ENCODE data around the gene TRIM52.
A peak's percentile ranks its signal among the peaks of the same experiment; 100 is the strongest.

The TRIM52 gene

DNA sequence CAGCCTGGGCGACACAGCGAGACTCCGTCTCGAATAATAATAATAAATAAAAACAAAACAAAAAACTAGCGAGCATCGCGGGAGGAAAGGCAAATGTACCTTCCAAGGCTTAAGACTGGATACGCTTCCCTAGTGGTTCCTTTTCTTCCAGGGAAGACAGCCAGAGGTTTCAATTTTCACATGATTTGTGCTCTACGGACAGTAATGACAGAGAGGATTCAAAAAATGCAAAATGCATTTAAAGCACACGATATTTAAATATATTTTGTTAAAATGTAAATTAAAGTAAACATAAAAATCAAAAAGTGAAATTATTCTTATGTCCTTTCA, 42.2 kb downstream of the TRIM52 start:
- Histone ChIP-seq H3K4me1 (ENCODE audit: control insufficient read depth, insufficient read depth, low read length) (no peaks in the 10 kb centered on the region), H3K4me3 (ENCODE audit: low read depth, low read length) (peak overlapping the region; percentile 40), H3K27ac (ENCODE audit: extremely low read depth, low read depth, low read length) (no peak overlapping the region), H3K36me3 (ENCODE audit: control insufficient read depth in 2 of 2, insufficient read depth in 1 of 2, low read length in 2 of 2) (no peaks in the 10 kb centered on the region), H3K9me3 (ENCODE audit: control insufficient read depth, insufficient read depth, low read depth, low read length) (no peaks in the 10 kb centered on the region)
- TF ChIP-seq ZBTB26 (tag by site-specific recombination; optimal IDR thresholded peaks at IDR 0.05) (peak; percentile 13), ZNF664 (tag by site-specific recombination; IDR thresholded peaks at IDR 0.05) (0 out of 2 replicates have a peak, but pooled peaks have one; percentile 5), OVOL3 (tag by site-specific recombination; IDR thresholded peaks at IDR 0.05) (no peak), PRDM1 (tag by site-specific recombination; IDR thresholded peaks at IDR 0.05) (peak; percentile 53; the same call in 1 of the 2 replicates), ZNF239 (tag by site-specific recombination; IDR thresholded peaks at IDR 0.05) (no peak), ZNF280D (tag by site-specific recombination; IDR thresholded peaks at IDR 0.05) (peak; percentile 91; the same call in 1 of the 2 replicates), ZNF596 (tag by site-specific recombination; IDR thresholded peaks at IDR 0.05) (no peak), IKZF3 (tag by site-specific recombination; IDR thresholded peaks at IDR 0.05) (peak; percentile 57)
- TF ChIP-seq, protein P1, sequence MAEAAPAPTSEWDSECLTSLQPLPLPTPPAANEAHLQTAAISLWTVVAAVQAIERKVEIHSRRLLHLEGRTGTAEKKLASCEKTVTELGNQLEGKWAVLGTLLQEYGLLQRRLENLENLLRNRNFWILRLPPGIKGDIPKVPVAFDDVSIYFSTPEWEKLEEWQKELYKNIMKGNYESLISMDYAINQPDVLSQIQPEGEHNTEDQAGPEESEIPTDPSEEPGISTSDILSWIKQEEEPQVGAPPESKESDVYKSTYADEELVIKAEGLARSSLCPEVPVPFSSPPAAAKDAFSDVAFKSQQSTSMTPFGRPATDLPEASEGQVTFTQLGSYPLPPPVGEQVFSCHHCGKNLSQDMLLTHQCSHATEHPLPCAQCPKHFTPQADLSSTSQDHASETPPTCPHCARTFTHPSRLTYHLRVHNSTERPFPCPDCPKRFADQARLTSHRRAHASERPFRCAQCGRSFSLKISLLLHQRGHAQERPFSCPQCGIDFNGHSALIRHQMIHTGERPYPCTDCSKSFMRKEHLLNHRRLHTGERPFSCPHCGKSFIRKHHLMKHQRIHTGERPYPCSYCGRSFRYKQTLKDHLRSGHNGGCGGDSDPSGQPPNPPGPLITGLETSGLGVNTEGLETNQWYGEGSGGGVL (tag by site-specific recombination; IDR thresholded peaks at IDR 0.05) = no peak
- TF ChIP-seq, protein P2, sequence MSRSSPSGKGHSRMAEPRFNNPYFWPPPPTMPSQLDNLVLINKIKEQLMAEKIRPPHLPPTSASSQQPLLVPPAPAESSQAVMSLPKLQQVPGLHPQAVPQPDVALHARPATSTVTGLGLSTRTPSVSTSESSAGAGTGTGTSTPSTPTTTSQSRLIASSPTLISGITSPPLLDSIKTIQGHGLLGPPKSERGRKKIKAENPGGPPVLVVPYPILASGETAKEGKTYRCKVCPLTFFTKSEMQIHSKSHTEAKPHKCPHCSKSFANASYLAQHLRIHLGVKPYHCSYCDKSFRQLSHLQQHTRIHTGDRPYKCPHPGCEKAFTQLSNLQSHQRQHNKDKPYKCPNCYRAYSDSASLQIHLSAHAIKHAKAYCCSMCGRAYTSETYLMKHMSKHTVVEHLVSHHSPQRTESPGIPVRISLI (tag by site-specific recombination; IDR thresholded peaks at IDR 0.05) = 0 out of 2 replicates have a peak, but pooled peaks have one; percentile 5
- ChIA-PET CTCF (no interaction called here), POLR2A (interaction anchor here (1.0 kb wide), 1 partner anchor 12 kb away, joined by 3 read pairs; no protein-coding TSS in a partner anchor)

DNA sequence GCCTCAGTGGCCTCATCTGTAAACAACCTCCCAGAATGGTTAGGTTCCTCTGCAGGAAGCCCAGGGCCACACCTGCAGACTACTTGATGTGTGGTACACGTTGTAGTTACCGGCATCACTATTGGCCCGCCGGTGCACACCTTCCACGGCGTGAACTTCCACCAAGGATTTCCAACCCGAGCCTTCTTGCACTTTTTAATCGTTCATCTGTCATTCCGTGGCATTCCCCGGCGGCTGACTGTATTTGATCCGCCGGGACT, 43.2 kb downstream of the TRIM52 start:
- H3K36me3 ChIP-seq (ENCODE audit: control insufficient read depth in 2 of 2, insufficient read depth in 1 of 2, low read length in 2 of 2) = no peaks in the 10 kb centered on the region
- H3K4me1 ChIP-seq (ENCODE audit: control insufficient read depth, insufficient read depth, low read length) = no peaks in the 10 kb centered on the region
- TF ChIP-seq ZNF366 (tag by site-specific recombination; conservative IDR thresholded peaks at IDR 0.05) (peak; percentile 94), SP7 (tag by site-specific recombination; IDR thresholded peaks at IDR 0.05) (no peak), ZNF37A (tag by site-specific recombination; IDR thresholded peaks at IDR 0.05) (no peak), ZNF600 (tag by site-specific recombination; IDR thresholded peaks at IDR 0.05) (0 out of 2 replicates have a peak, but pooled peaks have one; percentile 0), ZNF148 (tag by site-specific recombination; IDR thresholded peaks at IDR 0.05; ENCODE audit: borderline replicate concordance) (no peak), AEBP2 (tag by site-specific recombination; IDR thresholded peaks at IDR 0.05; ENCODE audit: borderline replicate concordance) (no peak), ZFHX2 (tag by site-specific recombination; conservative IDR thresholded peaks at IDR 0.05) (no peak), SP2 (tag by site-specific recombination; IDR thresholded peaks at IDR 0.05) (peak; percentile 38), ZNF133 (tag by site-specific recombination; IDR thresholded peaks at IDR 0.05) (no peak)
- TF ChIP-seq, protein P3, sequence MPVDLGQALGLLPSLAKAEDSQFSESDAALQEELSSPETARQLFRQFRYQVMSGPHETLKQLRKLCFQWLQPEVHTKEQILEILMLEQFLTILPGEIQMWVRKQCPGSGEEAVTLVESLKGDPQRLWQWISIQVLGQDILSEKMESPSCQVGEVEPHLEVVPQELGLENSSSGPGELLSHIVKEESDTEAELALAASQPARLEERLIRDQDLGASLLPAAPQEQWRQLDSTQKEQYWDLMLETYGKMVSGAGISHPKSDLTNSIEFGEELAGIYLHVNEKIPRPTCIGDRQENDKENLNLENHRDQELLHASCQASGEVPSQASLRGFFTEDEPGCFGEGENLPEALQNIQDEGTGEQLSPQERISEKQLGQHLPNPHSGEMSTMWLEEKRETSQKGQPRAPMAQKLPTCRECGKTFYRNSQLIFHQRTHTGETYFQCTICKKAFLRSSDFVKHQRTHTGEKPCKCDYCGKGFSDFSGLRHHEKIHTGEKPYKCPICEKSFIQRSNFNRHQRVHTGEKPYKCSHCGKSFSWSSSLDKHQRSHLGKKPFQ (tag by site-specific recombination; IDR thresholded peaks at IDR 0.05) = peak; percentile 67; the same call in 1 of the 2 replicates
- peak overlapping the region; percentile 29 for H3K4me3 ChIP-seq (ENCODE audit: low read depth, low read length)
- ChIA-PET POLR2A (interaction anchor here (1.0 to 2.1 kb wide), 2 partner anchors 26 to 29 kb away, joined by 4 to 5 read pairs; no protein-coding TSS in a partner anchor), CTCF (no interaction called here)
- H3K9me3 ChIP-seq (ENCODE audit: control insufficient read depth, insufficient read depth, low read depth, low read length) = no peaks in the 10 kb centered on the region
- peak overlapping the region; percentile 43; the same call in 1 of the 2 replicates for H3K27ac ChIP-seq (ENCODE audit: extremely low read depth, low read depth, low read length)
